Measurements from ENCODE around the gene KLHL29. TPM values are rescaled to one million over a fixed set of nuclear protein-coding genes. Genes with fewer than 3 reads are reported as not detected.

The KLHL29 gene
- total and polyA plus RNA-seq, 2 donors (not counting 1 experiment from before 2014, with no cell fraction given), result 1.3 to 3.4 TPM

DNA sequence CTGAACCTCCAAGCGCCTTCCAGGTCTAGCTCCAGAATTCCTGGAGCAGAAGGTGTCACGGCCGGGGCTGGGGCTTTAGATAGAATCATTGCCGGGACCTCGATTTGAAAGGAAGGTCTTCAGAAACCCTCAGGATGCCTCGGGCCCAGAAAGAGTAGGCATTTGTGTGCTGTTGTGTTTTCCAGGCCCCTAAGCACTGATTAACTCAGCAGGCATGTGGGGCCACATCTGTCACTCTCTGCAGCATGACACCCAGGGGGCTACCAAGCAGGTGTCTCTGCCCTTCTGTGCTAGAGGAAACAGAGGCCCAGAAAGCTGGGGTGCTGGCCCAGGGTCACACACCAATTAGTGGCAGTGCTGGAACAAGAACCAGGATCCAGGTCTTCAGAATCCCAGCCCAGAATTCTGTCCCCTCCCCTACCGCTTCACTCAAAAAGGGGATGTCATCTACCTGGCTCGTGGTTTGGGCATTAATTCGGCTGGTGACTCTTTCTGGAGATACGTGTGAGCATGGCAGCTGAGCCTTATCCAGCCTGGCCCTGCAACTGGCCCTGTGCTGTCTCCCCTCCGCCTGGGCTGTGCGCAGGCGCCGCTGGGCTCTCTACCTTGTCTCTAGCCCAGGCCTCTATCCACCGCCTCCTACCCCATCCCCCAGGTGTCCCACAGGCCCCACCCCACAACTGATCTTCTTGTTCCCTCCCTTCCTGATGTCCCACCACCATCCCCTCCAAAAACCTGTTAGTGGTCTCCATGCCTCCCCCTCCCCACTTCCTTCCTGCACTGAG, 296.6 kb downstream of the KLHL29 start:
- 91% methylated on average over 15 of the region's 15 CpGs for WGBS (ENCODE audit: insufficient coverage)
- no peak for TF ChIP-seq EZH2 (IDR thresholded peaks at IDR 0.05; ENCODE audit: borderline replicate concordance, insufficient read depth, low read depth, low read length, poor library complexity, severe bottlenecking)
- TF ChIP-seq, protein P1, sequence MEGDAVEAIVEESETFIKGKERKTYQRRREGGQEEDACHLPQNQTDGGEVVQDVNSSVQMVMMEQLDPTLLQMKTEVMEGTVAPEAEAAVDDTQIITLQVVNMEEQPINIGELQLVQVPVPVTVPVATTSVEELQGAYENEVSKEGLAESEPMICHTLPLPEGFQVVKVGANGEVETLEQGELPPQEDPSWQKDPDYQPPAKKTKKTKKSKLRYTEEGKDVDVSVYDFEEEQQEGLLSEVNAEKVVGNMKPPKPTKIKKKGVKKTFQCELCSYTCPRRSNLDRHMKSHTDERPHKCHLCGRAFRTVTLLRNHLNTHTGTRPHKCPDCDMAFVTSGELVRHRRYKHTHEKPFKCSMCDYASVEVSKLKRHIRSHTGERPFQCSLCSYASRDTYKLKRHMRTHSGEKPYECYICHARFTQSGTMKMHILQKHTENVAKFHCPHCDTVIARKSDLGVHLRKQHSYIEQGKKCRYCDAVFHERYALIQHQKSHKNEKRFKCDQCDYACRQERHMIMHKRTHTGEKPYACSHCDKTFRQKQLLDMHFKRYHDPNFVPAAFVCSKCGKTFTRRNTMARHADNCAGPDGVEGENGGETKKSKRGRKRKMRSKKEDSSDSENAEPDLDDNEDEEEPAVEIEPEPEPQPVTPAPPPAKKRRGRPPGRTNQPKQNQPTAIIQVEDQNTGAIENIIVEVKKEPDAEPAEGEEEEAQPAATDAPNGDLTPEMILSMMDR (IDR thresholded peaks at IDR 0.05), result no peak
- no peak overlapping the region for H3K4me3 Mint-ChIP-seq

DNA sequence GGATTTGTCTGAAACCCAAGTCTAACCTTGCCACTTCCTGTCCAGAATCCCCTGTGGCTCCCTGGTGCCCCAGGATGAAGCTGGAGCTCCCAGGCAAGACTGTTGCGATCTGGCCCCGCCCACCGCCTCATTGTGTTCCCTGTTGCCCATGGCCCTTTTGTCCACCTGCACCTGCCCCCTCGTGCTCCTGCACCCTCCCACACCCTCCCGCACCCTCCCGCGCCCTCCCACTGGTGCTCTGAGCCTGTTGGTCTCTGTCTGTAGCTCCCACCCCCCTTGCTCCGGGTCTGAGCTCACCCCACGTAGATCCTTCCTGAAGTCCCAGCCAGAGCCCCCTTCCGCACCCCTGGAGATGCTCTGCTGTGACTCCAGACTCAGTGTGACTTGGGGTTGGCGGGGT, 297.5 kb downstream of the KLHL29 start:
- no peaks in the 10 kb centered on the region for H3K79me2 ChIP-seq (ENCODE audit: control insufficient read depth, insufficient read depth, low read length)
- ChIA-PET POLR2A (no interaction called here), CTCF (no interaction called here)
- H3K9me3 ChIP-seq (ENCODE audit: control extremely low read depth in 1 of 3, control insufficient read depth in 2 of 3, insufficient read depth in 1 of 3, low read length in 2 of 3), result peaks cover 0 to 23% (median 0%) of the 10 kb centered on the region in 3 donors
- no peak overlapping the region for H3K4me3 ChIP-seq (ENCODE audit: control extremely low read depth in 1 of 5, extremely low read depth in 1 of 5, insufficient read depth in 1 of 5, low read depth in 2 of 5, low read length in 4 of 5)
- no peak overlapping the region for H2AFZ ChIP-seq (ENCODE audit: insufficient read depth, low read depth, low read length, poor library complexity, severe bottlenecking)
- WGBS (ENCODE audit: insufficient coverage), result 94% methylated on average over 11 of the region's 11 CpGs
- H3K4me3 Mint-ChIP-seq, result no peak overlapping the region
- H3K9ac ChIP-seq (ENCODE audit: low read length), result no peak overlapping the region
- H3K4me1 Mint-ChIP-seq, result peaks cover 2% of the 10 kb centered on the region
- no peaks in the 10 kb centered on the region for H3K27me3 Mint-ChIP-seq
- peaks cover 2% of the 10 kb centered on the region for H3K9me3 Mint-ChIP-seq (ENCODE audit: insufficient read depth)
- no peaks in the 10 kb centered on the region for H4K20me1 ChIP-seq (ENCODE audit: control insufficient read depth, insufficient read depth, low read length, poor library complexity, severe bottlenecking)
- intact Hi-C loops (cut with micrococcal nuclease), result no loop called here
- H3K36me3 ChIP-seq (replicated peaks in 1 of 2; ENCODE audit: control extremely low read depth in 1 of 2, control insufficient read depth in 1 of 2, extremely low read depth in 1 of 2, insufficient read depth in 2 of 2, low read length in 1 of 2), result no peaks in the 10 kb centered on the region
- H3K4me1 ChIP-seq (ENCODE audit: control insufficient read depth in 2 of 2, insufficient read depth in 2 of 2, low read length in 2 of 2), result no peaks in the 10 kb centered on the region
- no peak overlapping the region for H3K27ac Mint-ChIP-seq
- H3K27me3 ChIP-seq (replicated peaks in 1 of 4; ENCODE audit: control extremely low read depth in 1 of 4, control insufficient read depth in 3 of 4, insufficient read depth in 4 of 4, low read length in 3 of 4), result no peaks in the 10 kb centered on the region
- H3K27ac ChIP-seq (ENCODE audit: low read length in 2 of 2), result no peak overlapping the region
- no peak overlapping the region for H3K4me2 ChIP-seq (replicated peaks; ENCODE audit: low read depth, low read length, poor library complexity, severe bottlenecking)
- no peak for TF ChIP-seq EZH2 (IDR thresholded peaks at IDR 0.05; ENCODE audit: borderline replicate concordance, insufficient read depth, low read depth, low read length, poor library complexity, severe bottlenecking)
- TF ChIP-seq, protein P1 (IDR thresholded peaks at IDR 0.05), result no peak
- DNase-seq (no peak), ATAC-seq (ENCODE audit: low read depth) (no peak)

More for the DNA sequence above, 296.6 kb downstream of the KLHL29 start:
- ChIA-PET POLR2A (no interaction called here), CTCF (no interaction called here)
- no peaks in the 10 kb centered on the region for H3K79me2 ChIP-seq (ENCODE audit: control insufficient read depth, insufficient read depth, low read length)
- no peaks in the 10 kb centered on the region for H3K36me3 ChIP-seq (replicated peaks in 1 of 2; ENCODE audit: control extremely low read depth in 1 of 2, control insufficient read depth in 1 of 2, extremely low read depth in 1 of 2, insufficient read depth in 2 of 2, low read length in 1 of 2)
- no peak overlapping the region for H3K27ac ChIP-seq (ENCODE audit: low read length in 2 of 2)
- H2AFZ ChIP-seq (ENCODE audit: insufficient read depth, low read depth, low read length, poor library complexity, severe bottlenecking), result no peak overlapping the region
- intact Hi-C loops (cut with micrococcal nuclease), result no loop called here
- DNase-seq (no peak), ATAC-seq (ENCODE audit: low read depth) (no peak)
- no peak overlapping the region for H3K27ac Mint-ChIP-seq
- H3K4me3 ChIP-seq (ENCODE audit: control extremely low read depth in 1 of 5, extremely low read depth in 1 of 5, insufficient read depth in 1 of 5, low read depth in 2 of 5, low read length in 4 of 5), result no peak overlapping the region
- no peaks in the 10 kb centered on the region for H4K20me1 ChIP-seq (ENCODE audit: control insufficient read depth, insufficient read depth, low read length, poor library complexity, severe bottlenecking)
- H3K9me3 Mint-ChIP-seq (ENCODE audit: insufficient read depth), result peaks cover 2% of the 10 kb centered on the region
- H3K27me3 Mint-ChIP-seq, result no peaks in the 10 kb centered on the region
- no peaks in the 10 kb centered on the region for H3K4me1 ChIP-seq (ENCODE audit: control insufficient read depth in 2 of 2, insufficient read depth in 2 of 2, low read length in 2 of 2)
- no peaks in the 10 kb centered on the region for H3K27me3 ChIP-seq (replicated peaks in 1 of 4; ENCODE audit: control extremely low read depth in 1 of 4, control insufficient read depth in 3 of 4, insufficient read depth in 4 of 4, low read length in 3 of 4)
- H3K4me1 Mint-ChIP-seq, result peaks cover 2% of the 10 kb centered on the region
- H3K9me3 ChIP-seq (ENCODE audit: control extremely low read depth in 1 of 3, control insufficient read depth in 2 of 3, insufficient read depth in 1 of 3, low read length in 2 of 3), result peaks cover 0 to 26% (median 0%) of the 10 kb centered on the region in 3 donors
- H3K9ac ChIP-seq (ENCODE audit: low read length), result no peak overlapping the region
- H3K4me2 ChIP-seq (replicated peaks; ENCODE audit: low read depth, low read length, poor library complexity, severe bottlenecking), result no peak overlapping the region

Data from B cell (primary cell).